GM18507 (cell line): Measurements from ENCODE around the gene CDC42BPG.

Experiments used
- DNase-seq: peaks from one replicate; pipeline ENCODE4 v3.0.0; 2011; ENCODE audit warnings: low read depth; ENCODE audit not compliant: insufficient read length; ENCODE audit errors: extremely low spot score
- FAIRE-seq: peaks from 2 replicates; lab custom pipeline; 2011; peaks lifted over from hg19 to GRCh38; lab: Jason Lieb, UNC

The CDC42BPG gene

GRCh38 chr11:64777449-64778222, 66.8 kb downstream of the CDC42BPG start:
- DNase-seq = peak; percentile 83
- peak; percentile 46 for FAIRE-seq

- FAIRE-seq = no peak
- DNase-seq = no peak
Measured at GRCh38 chr11:64776875-64777274, 67.6 kb downstream of the CDC42BPG start.

DNA sequence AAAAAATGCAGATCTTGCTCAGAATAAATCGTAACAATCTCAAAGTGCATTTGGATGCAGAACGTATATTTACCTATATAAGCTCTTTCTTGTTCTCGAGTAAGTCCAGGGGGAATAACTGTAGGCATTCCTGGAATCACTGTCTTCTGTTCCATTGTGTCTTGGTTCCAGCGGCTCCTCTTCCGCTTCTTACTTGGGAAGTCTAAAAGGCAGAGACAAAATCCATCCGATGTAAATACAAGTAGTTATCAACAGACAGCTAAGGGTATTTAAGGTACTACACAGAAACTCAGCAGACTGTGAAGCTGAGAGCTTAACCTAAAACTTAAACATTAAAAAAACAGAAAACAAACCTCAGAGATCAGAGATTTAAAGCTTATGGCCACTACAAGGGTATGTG, 68.0 kb downstream of the CDC42BPG start:
- FAIRE-seq = no peak
- DNase-seq = no peak

GRCh38 chr11:64774144-64774543, 70.3 kb downstream of the CDC42BPG start:
- FAIRE-seq (no peak), DNase-seq (no peak)
